ENCODE data around the gene CRYBA4.

The CRYBA4 gene

DNA sequence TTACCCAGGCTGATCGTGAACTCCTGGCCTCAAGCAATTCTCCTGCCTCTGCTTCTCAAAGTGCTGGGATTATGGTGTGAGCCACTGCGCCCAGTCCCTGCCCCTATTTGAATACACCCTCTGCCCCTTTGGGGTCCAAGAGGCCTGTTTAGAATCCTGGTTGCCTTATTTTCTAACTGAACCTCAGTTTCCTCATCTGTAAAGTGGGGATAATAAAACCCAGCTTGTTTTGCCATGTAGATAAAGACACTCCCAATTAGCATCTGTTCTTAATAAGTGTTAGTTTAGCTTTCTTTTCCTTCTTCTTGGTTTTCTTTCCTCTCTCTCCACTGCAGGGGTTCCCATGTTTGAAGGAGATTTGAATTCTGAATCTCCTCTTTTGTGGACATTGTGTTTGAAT, 40.4 kb downstream of the CRYBA4 start:
- DNase-seq, result no peak

- DNase-seq, result no peak
Measured at GRCh38 chr22:26663374-26663923, 41.7 kb downstream of the CRYBA4 start.

GRCh38 chr22:26665813-26666231, 44.1 kb downstream of the CRYBA4 start:
- DNase-seq, result no peak

- DNase-seq, result no peak
Measured at GRCh38 chr22:26667140-26667539, 45.4 kb downstream of the CRYBA4 start.

DNA sequence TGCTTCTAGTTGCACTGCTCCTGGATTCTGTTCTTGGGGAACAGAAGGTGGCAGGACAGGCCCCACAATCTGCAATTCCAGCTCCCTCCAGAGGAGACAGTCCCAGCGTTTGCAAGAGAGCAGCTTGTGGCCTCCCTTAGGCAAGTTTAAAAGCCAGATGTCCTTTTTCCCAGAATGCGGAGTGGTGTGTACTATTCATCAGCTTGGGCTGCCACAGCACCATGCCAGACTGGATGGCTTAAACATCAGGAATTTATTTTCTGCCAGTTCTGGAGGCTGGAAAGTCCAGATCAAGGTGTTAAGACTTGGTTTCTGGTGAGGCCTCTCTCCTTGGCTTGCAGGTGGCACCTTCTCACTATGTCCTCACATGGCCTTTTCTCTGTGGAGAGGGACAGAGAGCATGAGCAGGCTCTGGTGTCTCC, 47.3 kb downstream of the CRYBA4 start:
- DNase-seq, result no peak

GRCh38 chr22:26670459-26670858, 48.7 kb downstream of the CRYBA4 start:
- DNase-seq, result no peak

DNA sequence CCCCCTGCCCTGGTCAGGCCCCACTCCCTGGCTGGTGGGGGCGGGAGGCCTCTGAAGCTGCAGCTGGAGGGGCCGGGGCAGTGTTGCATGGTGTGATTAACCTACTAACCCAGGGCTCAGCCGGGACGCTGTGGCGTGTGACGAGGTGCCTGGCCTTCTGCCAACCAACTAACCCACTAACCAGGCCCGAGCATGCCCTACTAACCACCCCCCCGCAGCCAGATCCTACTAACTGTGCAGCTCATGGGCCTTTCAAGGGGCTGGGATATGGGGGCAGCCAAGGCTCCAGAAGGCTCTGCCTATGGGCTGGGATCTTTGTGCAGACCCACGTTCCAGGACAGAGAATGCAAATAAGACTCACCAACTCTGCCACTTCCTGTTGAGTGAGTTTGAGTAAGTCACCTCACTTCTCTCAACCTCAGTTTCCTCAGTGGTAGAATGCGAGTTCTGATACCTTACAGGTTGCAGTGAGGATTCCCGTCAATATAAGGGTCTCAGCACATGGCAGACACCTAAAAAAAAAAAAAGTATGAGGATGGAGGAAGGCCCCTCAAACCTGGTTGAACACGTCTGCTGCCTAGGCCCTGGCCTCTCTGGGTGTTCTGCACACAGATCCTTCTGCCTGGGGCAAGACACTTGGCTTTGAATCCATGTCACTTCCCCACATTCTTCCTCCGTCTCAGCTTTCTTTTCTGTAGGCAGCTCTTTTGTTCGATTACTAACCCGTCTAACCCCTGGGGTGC, 49.7 kb downstream of the CRYBA4 start:
- no peak for DNase-seq

DNA sequence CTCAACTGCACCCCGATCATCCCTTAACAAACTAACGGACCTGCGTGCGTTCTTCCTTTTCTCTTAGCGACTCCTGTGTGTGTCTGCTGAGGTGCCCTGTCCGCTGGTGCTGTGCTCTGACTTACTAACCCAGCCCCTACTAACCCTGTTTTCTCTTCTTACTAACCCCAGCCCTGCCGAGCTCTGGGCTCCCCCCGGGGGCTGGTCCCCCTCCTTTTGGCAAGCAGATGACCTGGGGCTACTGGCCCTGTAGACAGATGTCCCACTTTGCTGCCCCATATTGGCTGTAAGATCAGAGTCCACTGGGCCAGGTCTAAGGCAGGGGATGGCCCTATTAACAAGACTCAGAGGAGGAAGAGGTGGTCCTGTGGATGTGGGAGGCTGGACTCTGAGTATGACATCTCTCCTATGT, 50.3 kb downstream of the CRYBA4 start:
- no peak for DNase-seq

DNA sequence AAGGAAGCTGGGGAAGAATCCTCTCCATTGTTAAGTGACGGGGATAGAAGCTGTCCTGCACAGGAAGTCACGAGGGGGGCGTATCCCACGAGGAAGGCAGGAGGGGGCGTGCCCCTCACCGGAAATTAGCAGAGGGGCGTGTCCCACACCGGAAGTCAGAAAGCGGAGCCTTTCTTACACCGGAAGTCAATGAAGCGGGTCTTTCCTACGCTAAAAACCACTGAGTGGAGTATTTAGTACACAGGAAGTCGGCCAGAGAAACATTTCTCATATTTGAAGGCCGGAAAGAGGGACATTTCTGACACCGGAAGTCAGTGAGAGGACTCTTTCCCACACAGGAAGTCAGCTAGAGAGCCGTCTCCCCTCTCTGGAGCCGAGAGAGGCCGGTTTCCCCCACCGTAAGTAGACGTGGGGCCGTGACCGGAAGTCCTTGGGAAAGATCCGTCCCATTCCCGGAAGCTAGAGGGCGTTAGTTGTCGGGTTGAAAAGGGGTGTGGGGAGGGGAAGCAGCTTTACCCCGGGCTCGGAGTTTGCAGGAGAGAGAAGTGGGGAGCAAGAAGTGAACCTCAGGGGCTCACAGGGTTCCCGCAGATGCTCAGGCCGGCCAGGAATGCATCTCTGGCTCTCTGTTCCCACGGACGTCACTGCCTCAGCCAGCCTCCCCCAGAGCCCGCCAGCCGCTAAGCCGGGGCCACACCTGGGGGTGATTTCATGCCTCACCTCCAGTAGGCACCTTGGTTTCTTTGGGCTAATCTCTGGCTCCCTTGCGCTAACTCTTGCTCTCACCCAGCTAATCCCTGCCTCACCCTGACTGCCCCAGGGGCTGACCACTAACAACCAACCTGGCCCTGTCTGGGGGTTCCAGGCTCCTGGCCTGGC, 51.1 kb downstream of the CRYBA4 start:
- peak; percentile 80 for DNase-seq

- no peak for DNase-seq
Measured at GRCh38 chr22:26673486-26673885, 51.7 kb downstream of the CRYBA4 start.

GRCh38 chr22:26674211-26675190, 52.7 kb downstream of the CRYBA4 start:
- DNase-seq, result no peak

DNA sequence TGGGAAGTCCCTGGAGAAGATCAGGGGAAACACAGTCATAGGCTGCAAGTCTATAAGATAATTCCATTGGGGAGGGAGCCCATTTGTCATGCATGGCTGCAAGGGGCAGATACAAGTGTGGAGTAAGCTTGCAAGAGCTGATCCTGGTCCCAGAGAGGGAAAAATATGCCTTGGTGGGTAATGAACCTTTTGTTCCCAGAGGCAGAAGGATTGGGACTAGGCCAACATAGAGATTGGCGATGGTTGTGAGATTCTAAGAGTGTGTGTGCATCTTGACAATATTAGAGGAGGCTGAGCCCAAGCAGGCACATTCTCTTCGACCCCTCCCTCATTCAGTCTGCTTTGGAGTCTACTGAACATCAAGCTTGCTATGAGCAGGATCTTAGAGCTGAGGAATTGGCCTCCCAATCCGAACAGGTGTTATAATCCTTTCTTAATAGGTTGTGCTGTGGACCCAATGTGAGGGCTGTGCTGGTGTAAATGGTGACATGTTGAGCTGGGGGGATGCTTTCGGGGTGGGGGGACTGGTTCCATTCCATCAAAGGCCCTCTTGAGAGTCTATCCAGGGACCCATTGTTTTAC, 54.0 kb downstream of the CRYBA4 start:
- no peak for DNase-seq

GRCh38 chr22:26677217-26677616, 55.5 kb downstream of the CRYBA4 start:
- no peak for DNase-seq

- DNase-seq, result peak; percentile 23
Measured at GRCh38 chr22:26679003-26679629, 57.4 kb downstream of the CRYBA4 start.

Measured in NCI-H226 (cell line).